Left cardiac atrium (tissue), 4 donors: Measurements from ENCODE around the gene COG2. TPM values are rescaled to one million over a fixed set of nuclear protein-coding genes. Genes with fewer than 3 reads are reported as not detected.
"Not testable (repeated sequence)": the region's sequence is repeated elsewhere in the genome, so short reads cannot be mapped to it uniquely, and the experiment has no call there.

ENCODE experiments used
- ATAC-seq, 2 donors: fragments of 200-7000 bp; cut with Tn5 transposase; one replicate each; pipeline ENCODE4 v1.9.1; 2020; ENCODE audit warnings: mild to moderate bottlenecking in 2 of 2, moderate library complexity in 2 of 2
- DNase-seq: peaks from one replicate; pipeline ENCODE4 v3.0.0-alpha.2; 2020
- intact Hi-C, 2 donors: fragments of 100-400 bp; cut with DNase I; formaldehyde crosslinking; loops; one replicate each; pipeline versions ENCODE4 v1.14.1 to v1.15.1; 2022 to 2023
- total RNA-seq, 2 donors: library from RNA; stranded (reverse); fragmentation: NEBNext Ultra II Directional; extraction: Animal tissue kit (Norgen Biotek cat#: 25700); gene quantifications; one replicate each; pipeline ENCODE4 v1.2.1, GENCODE V29; 2021
- donor health status: DM: no; HTN: yes; CAD: no.
- donor health status: DM: no; HTN: yes; CAD: no; lungs with severe emphysema.
- donor health status: DM: yes; HTN: yes; CAD: no.
- donor health status: Dilated cardiomyopathy.

Gene COG2
- total RNA-seq, 2 donors from 2014 or later = 30.5 to 31.2 TPM

DNA sequence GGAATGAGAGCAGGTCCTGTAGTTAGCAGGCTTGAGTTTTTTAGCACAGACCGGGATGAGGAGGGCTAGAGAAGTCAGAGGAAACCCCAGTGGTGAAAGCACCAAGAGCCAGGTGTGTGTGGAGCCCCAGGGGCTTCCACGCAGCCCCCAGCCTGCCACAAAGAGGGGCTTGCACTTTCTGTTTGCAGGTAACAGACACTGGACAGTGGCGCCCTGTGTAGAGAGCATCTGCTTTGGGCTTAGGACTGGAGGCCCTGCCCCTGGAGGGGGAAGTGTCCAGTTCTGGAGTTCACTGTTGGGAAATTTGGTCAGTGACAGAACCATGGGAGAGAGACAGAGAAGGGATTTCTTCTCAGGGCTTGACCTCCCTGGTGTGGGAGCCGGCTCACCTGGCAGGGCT is 52.2 kb downstream of the COG2 start:
- DNase-seq (no peak), ATAC-seq (no peak)
- intact Hi-C loops = no loop called here

- no peak for DNase-seq
- no peak for ATAC-seq
- intact Hi-C loops = no loop called here
Measured at GRCh38 chr1:230694991-230695390, 52.7 kb downstream of the COG2 start.

DNA sequence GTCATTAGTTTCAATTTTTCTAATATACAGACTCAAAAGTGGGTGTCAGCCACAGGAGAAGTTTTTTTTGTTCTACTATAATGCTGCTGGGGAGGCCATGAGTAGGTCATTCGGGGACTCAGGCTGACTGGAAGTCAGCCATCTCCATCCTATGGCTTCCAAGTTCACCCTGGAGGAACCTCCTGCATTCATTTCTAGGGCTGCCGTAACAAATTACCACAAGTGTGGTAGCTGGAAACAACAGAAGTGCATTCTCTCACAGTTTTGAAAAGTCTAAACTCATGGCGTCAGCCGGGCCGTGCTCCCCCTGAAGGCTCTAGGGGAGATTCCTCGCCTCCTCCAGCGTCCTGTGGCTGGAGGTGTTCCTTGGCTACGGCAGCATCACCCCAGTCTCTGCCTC is 53.9 kb downstream of the COG2 start:
- intact Hi-C loops = no loop called here
- DNase-seq (no peak), ATAC-seq (no peak)

- intact Hi-C loops = no loop called here
- peak; percentile 27 to 76 for ATAC-seq
Measured at GRCh38 chr1:230696722-230697437, 54.6 kb downstream of the COG2 start.

DNA sequence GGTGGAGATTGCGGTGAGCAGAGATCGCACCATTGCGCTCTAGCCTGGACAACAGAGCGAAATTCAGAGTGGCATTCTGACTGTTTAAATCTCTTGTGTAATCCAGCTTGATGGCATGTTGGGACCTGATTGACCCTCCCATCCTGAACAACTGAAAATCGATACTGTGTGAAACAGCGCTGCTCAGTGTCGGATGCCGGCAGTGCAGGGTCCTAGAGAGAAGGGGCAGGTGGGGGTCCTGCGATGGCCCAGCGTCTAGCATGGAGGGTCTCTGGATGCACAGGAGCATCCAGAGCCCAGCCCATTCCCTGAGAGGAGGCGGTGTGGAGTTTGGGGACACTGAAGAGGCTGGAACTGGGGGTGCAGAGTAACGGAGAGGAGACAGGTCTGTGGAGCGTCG is 55.8 kb downstream of the COG2 start:
- ATAC-seq (no peak), DNase-seq (no peak)
- intact Hi-C loops = no loop called here

More at GRCh38 chr1:230696722-230697437, 54.6 kb downstream of the COG2 start:
- no peak for DNase-seq

DNA sequence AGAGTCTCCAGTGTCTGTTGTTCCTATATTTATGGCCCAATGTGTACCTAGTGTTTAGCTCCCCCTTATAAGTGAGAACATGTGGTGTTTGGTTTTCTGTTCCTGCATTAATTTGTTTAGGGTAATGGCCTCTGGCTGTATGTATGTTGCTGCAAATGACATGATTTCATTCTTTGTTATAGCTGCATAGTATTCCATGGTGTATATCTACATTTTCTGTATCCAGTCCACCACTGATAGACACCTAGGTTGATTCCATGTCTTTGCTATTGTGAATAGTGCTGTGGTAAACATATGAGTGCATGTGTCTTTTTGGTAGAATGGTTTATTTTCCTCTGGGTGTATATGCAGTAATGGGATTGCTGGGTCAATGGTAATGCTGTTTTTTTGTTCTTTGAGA is 56.7 kb downstream of the COG2 start:
- ATAC-seq, intact Hi-C loops, DNase-seq: not testable (repeated sequence)

DNA sequence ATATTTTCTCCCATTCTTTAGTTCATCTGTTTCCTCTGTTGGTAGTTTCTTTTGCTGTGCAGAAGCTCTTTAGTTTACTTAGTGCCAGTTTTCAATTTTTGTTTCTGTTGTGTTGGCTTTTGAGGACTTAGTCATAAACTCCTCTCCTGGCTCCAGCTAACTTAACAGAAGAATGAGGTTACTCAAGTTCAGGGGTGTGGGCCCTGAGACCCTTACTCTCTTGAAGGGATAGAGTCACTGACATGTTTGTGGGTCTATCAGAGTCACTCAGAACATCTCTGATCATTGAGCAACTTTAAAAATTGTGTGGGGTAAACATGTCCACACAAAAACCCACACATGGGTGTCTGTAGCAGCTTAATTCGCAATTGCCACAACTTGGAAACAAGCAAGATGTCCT is 57.4 kb downstream of the COG2 start:
- DNase-seq (no peak), ATAC-seq (no peak)
- intact Hi-C loops = no loop called here

DNA sequence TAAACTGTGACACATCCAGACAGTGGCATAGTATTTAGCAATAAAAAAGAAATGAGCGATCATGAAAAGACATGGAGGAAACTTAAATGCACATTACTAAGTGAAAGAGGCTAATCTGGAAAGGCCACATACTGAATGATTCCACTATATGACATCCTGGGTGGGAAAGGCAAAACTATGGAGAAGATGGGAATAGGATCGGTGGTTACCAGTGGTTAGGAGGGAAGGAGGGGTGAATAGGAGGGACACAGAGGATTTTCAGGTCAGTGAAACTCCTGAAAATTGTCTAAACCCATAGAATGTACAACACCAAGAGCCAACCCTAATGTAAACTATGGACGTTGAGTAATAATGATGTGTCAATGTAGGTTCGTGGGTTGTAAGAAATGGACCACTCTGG is 57.9 kb downstream of the COG2 start:
- ATAC-seq (no peak), DNase-seq (no peak)
- intact Hi-C loops = no loop called here

DNA sequence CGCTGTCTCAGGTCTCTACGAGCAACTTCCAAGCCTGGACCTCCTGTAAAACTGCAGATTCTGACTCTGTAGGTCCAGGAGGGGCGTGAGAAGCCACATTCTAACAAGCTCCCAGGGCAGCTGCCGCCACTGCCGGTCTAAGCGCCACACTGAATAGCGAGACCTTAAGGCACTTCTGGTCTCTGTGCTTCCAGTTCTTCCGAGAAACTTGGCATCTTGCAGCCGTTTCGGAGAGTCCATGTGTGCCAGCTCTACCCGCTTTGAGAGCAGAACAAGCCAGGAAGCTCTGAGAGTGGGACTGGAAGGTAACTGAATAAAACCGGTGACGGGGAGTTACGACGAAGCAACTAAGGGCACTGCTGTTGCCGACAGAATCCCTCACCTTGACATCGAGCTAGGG is 59.2 kb downstream of the COG2 start:
- no peak for DNase-seq
- intact Hi-C loops = no loop called here
- no peak for ATAC-seq

DNA sequence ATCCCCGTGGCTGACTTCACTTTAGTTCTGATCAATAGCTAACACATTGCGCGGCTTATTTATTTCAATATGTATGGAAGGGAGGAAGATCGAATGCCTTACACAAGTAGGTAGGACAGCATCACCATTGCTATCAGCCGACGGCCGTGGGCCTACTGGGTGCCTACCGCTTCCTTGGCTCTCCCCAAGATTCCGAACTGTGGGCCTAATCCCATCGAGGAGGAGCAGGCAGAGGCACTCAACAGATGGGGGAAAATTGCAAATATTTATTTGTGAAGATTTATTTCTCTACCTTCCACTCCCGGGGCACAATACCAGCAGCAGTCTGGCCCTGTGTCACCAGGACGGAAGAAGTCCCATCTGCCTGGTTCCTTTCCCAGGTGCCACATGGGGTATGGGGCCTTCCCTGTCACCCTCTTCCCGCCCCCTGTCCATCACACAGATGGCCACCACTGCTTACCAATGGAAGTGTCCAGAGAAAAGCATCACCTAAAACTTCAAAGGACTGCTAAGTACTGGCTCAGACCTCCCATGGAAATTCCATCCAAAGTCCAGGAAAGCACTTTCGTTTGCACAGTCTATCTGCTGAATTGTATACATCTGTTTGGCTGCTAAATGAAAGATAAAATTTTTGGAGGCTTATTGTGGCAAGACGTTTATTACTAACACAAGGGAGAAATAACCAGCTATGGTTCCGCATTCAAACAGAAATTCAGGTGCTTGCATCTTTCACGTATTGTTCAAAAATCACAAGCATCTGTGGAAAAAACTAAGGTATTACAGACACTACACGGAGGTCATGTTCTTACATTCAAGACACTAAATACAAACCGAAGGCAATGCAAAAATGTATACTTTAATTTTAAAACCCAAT is 59.9 kb downstream of the COG2 start:
- ATAC-seq (no peak), DNase-seq (no peak)
- intact Hi-C loops = no loop called here

DNA sequence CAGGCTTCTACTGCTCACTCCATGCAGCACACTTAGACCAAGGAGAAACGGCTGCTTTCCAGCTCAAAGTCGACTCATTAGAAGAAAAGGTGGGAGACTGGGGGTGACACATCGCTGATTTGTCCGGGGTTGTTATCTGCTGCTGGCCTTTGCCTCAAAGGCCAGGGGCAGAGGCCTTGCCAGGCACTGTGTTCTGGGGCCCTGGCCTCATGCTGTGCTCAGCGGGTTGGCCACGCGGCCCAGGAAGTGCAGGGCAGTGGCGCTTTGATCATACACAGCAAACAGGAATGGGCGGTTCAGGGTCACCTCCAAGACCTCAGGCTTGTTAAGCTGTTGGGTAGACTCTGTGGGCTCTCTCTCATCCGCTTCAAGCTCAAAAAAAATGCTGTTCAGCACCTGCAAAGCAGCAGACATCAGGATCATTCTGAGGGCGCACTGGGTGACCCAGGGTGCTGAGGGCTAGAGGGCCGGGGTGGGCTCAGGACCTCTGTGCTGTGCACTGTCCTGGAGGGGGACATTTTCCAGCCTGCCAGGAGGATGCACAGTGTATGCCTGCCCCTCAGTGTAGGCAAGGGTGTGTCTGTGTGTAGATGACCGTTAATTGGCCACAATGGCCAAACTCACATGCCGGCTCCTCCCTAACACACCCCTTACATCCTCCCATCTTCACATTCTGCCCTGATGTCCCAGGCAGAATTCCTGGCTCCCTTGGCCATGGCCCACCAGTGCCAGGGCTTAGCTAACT is 60.8 kb downstream of the COG2 start:
- intact Hi-C loops = no loop called here
- DNase-seq = no peak
- no peak for ATAC-seq

- intact Hi-C loops = no loop called here
- DNase-seq = no peak
- no peak for ATAC-seq
Measured at GRCh38 chr1:230703679-230704385, 61.6 kb downstream of the COG2 start.

GRCh38 chr1:230704830-230705229 is 62.5 kb downstream of the COG2 start:
- intact Hi-C loops = no loop called here
- ATAC-seq (no peak), DNase-seq (no peak)

GRCh38 chr1:230705289-230706019 is 63.2 kb downstream of the COG2 start:
- DNase-seq (no peak), ATAC-seq (no peak)
- intact Hi-C loops = no loop called here

- intact Hi-C loops = no loop called here
- no peak for ATAC-seq
- DNase-seq = no peak
Measured at GRCh38 chr1:230706020-230706699, 63.9 kb downstream of the COG2 start.

GRCh38 chr1:230706887-230707731 is 64.8 kb downstream of the COG2 start:
- DNase-seq (no peak), ATAC-seq (no peak)
- intact Hi-C loops = no loop called here
